ENCODE data around the gene RFX3.

Gene RFX3

DNA sequence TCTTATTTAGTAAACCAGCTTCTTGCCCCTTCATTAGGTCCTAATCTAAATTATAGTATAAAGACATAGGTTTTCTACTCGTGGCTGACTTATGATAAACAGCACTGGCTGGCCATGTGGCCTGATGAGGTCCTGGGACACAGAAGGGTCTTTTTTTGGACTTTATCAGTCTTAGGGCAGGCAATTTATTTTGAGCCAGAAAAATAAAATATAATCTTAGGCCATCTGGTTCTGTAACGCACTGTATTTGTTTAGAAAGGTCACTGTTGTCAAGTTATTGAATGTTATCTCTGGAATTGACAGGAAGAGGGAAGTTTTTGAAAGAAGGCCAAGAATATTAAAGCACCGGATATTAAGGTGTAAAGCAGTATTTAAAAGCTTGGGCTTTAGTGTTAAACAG lies 53.9 kb downstream of the RFX3 start:
- TF ChIP-seq, protein P1, sequence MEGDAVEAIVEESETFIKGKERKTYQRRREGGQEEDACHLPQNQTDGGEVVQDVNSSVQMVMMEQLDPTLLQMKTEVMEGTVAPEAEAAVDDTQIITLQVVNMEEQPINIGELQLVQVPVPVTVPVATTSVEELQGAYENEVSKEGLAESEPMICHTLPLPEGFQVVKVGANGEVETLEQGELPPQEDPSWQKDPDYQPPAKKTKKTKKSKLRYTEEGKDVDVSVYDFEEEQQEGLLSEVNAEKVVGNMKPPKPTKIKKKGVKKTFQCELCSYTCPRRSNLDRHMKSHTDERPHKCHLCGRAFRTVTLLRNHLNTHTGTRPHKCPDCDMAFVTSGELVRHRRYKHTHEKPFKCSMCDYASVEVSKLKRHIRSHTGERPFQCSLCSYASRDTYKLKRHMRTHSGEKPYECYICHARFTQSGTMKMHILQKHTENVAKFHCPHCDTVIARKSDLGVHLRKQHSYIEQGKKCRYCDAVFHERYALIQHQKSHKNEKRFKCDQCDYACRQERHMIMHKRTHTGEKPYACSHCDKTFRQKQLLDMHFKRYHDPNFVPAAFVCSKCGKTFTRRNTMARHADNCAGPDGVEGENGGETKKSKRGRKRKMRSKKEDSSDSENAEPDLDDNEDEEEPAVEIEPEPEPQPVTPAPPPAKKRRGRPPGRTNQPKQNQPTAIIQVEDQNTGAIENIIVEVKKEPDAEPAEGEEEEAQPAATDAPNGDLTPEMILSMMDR (IDR thresholded peaks at IDR 0.05; ENCODE audit: low read depth, low read length, missing control alignments) = no peak
- H3K4me3 ChIP-seq (ENCODE audit: low read depth, low read length) = no peak overlapping the region
- DNase-seq (ENCODE audit: low read depth) = no peak

DNA sequence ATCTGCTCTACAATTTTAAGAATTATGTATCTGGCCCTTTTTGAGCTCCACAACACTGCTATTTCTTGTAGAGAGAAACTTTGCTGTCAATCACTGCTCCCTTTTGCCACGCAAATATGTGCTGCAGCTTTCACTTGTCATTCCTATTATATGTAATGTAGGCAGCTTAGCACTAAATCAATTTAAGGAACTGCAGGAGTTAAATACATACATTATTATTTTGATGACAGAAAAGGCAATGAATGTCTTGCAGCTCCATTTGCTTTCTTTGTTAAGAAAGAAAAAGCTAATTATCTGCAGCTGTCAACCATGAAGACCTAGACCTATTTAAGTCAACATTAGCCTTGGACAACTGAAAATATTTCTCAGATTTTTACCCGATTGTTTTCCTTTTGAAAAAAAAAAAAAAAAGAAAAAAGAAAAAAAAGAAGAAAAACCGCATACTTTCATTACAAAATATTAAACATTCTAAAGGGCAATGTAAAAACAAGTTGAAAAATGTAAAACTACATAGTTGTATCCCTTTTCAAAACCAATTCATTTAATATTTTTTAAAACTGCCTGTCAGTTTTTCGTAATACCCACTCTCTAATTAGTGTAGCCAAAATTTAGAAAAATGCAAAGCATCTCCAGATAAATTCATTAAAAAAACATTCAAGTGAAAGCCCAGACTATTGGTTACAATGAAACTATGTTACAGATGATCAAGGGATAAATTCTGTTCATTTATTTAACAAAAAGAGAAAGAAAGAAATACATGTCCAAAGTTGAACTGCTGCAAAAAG lies 57.2 kb downstream of the RFX3 start:
- no peak for DNase-seq (ENCODE audit: low read depth)
- no peak overlapping the region for H3K4me3 ChIP-seq (ENCODE audit: low read depth, low read length)
- TF ChIP-seq, protein P1 (IDR thresholded peaks at IDR 0.05; ENCODE audit: low read depth, low read length, missing control alignments) = no peak

DNA sequence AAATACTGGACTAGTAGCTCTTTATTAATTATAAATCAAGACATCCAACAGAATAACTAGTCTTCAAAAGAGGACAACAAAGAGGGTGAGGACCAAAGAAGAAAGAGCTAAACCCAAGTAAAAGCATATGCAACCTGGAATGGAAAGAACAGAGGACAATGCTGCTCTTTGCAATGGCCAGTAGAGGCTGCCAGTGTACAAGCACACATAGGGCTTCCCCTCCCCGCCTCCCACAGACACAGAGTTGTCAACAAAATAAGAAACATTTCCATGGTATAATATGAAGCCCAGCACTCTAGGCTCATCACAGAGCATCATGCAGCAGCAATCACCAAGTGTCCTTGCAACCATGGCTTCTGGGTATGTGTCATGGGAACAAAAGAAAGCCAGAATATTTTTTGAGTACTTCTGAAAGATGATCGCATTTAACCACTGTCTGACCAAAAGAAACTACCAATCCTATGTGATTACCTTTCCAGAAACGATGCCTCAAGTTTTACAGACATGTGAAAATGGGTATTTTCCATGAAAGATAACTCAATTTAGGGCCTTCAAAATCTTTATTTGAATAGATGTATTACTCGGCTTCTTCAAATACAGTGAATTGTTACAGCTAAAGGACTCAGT lies 58.1 kb downstream of the RFX3 start:
- no peak overlapping the region for H3K4me3 ChIP-seq (ENCODE audit: low read depth, low read length)
- TF ChIP-seq, protein P1 (IDR thresholded peaks at IDR 0.05; ENCODE audit: low read depth, low read length, missing control alignments) = peak; percentile 100

DNA sequence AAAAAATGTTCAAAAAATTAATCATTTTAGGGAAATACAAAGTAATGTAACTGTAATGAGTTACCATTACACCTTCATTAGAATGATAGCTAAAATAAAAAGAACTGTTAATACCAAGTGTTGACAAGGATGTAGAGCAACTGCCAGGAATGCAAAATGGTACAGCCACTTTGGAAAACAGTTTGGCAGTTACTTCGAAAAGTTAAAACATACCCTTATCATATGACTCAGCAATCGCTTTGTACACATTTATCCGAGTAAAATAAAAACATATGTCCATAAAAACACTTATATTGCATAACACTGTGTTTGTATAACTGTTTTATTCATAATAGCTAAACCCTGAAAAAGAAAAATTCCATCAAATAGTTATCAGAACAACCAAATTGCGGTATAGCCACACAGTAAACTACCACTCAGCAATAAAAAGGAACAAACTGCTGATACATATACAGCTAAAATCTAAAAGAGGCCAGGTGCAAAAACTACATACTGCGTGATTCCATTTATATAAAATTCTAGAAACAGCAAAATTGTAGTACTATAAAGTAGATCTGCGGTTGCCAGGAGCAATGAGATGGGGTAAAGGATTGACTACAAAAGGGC lies 61.7 kb downstream of the RFX3 start:
- no peak for DNase-seq (ENCODE audit: low read depth)
- H3K4me3 ChIP-seq (ENCODE audit: low read depth, low read length) = no peak overlapping the region
- TF ChIP-seq, protein P1 (IDR thresholded peaks at IDR 0.05; ENCODE audit: low read depth, low read length, missing control alignments) = no peak

More for the DNA sequence above, 58.1 kb downstream of the RFX3 start:
- DNase-seq (ENCODE audit: low read depth) = peak; percentile 59

DNA sequence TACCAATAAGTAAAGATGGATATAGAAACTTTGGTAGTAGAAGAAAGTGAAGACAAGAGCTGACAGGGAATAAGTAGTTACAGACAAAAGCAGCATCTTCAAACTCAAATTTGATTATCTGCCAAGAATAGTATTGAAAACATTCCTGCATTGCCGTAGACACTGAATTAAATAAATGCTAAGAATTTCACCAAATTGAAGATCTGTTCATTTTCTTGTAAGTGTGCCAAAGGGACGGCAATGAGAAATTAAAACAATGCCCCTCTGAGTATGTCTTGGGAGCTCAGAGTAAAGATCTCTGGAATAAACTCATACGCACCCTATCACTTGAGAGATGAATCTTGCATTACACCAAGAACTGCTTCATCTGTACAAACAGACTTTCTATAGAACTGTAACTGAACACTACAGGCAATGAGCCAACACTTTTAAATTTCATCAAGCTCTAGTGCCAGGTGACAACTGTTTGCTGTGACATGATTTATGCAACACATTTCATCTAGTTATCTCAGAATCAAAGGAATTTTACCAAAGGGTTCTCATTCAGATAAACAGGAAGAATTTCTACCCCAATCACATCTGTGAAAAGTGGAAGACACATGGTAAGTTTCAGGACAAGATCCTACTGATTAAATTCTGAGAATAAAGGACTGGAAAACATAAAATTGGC lies 66.9 kb downstream of the RFX3 start:
- TF ChIP-seq, protein P1 (IDR thresholded peaks at IDR 0.05; ENCODE audit: low read depth, low read length, missing control alignments) = no peak
- no peak overlapping the region for H3K4me3 ChIP-seq (ENCODE audit: low read depth, low read length)
- no peak for DNase-seq (ENCODE audit: low read depth)

DNA sequence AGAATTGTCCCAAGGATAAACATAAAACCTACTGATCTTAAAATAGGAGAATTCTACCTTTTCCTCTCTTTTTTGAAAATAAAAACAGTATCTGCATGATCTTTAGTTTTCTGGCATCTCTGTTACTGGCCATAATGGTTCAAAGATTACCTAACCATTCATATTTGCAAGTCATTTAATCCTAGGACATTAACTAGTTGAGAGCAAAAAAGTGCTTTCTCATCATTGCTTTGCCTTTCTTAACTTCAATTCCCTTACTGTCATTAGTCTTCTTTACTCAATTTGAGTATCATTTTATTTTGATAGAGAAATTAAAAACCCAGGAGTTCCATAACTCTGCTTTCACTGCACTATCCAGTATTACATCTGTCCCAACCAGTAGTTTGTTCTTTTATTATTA lies 68.6 kb downstream of the RFX3 start:
- DNase-seq (ENCODE audit: low read depth) = no peak
- no peak overlapping the region for H3K4me3 ChIP-seq (ENCODE audit: low read depth, low read length)
- TF ChIP-seq, protein P1 (IDR thresholded peaks at IDR 0.05; ENCODE audit: low read depth, low read length, missing control alignments) = no peak
